Panc1 (cell line): ENCODE data around the gene GRAMD1A.

Experiments
- CTCF ChIP-seq: fragments of 450-650 bp; IDR thresholded peaks from 2 replicates; pipeline ENCODE4 v1.5.1; 2017; ENCODE audit warnings: mild to moderate bottlenecking
- POLR2AphosphoS5 ChIP-seq: IDR thresholded peaks from 2 replicates; pipeline ENCODE4 v1.6.1; 2012; ENCODE audit warnings: mild to moderate bottlenecking, low read depth, low read length, moderate library complexity
- REST ChIP-seq, 2 experiments: IDR thresholded peaks; 2 replicates each; pipeline ENCODE4 v1.6.1; 2011 to 2012; ENCODE audit warnings: low read depth in 2 of 2, control low read depth in 1 of 2, low read length in 1 of 2, mild to moderate bottlenecking in 1 of 2, moderate library complexity in 1 of 2; ENCODE audit not compliant: insufficient read depth in 1 of 2
- SIN3A ChIP-seq: IDR thresholded peaks from 2 replicates; pipeline ENCODE4 v1.6.1; 2012; ENCODE audit warnings: low read depth, mild to moderate bottlenecking, low read length, moderate library complexity, borderline replicate concordance; ENCODE audit not compliant: insufficient read depth

GRCh38 chr19:35042954-35043604, 43.0 kb downstream of the GRAMD1A start:
- no peak for TF ChIP-seq CTCF
- TF ChIP-seq POLR2AphosphoS5, result no peak
- no peak for TF ChIP-seq SIN3A
- TF ChIP-seq REST (IDR thresholded peaks at IDR 0.05; ENCODE audit: insufficient read depth in 1 of 2, low read depth in 2 of 2, low read length in 1 of 2), result no peak
